Measurements from ENCODE around the gene GRWD1.
A peak's percentile ranks its signal among the peaks of the same experiment; 100 is the strongest.

Gene GRWD1

DNA sequence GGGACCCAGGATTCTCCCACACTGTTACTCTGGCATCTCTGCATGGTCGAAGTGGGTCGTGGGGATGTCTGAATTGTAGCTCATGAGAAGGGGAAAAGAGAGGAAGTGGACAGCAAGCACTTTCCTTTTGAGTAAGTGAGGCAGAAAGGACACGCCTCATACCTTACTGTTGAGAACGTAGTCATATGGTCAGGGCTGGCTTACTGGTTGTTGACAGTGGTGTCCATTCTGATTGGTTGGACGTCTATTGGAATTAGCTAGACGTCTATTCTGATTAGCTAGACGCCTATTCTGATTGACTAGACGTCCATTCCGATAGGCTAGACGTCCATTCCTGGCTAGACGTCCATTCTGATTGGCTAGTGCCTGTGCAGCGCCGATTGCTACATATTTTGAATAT lies 39.9 kb upstream of the GRWD1 start:
- H3K4me3 ChIP-seq (ENCODE audit: low read depth, low read length), result no peak overlapping the region
- TF ChIP-seq, protein P1, sequence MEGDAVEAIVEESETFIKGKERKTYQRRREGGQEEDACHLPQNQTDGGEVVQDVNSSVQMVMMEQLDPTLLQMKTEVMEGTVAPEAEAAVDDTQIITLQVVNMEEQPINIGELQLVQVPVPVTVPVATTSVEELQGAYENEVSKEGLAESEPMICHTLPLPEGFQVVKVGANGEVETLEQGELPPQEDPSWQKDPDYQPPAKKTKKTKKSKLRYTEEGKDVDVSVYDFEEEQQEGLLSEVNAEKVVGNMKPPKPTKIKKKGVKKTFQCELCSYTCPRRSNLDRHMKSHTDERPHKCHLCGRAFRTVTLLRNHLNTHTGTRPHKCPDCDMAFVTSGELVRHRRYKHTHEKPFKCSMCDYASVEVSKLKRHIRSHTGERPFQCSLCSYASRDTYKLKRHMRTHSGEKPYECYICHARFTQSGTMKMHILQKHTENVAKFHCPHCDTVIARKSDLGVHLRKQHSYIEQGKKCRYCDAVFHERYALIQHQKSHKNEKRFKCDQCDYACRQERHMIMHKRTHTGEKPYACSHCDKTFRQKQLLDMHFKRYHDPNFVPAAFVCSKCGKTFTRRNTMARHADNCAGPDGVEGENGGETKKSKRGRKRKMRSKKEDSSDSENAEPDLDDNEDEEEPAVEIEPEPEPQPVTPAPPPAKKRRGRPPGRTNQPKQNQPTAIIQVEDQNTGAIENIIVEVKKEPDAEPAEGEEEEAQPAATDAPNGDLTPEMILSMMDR (IDR thresholded peaks at IDR 0.05; ENCODE audit: low read depth, low read length), result no peak
- no peaks in the 10 kb centered on the region for H3K27me3 ChIP-seq
- peaks cover 5% of the 10 kb centered on the region for H3K4me1 ChIP-seq
- no peaks in the 10 kb centered on the region for H3K9me3 ChIP-seq
- H3K36me3 ChIP-seq, result no peaks in the 10 kb centered on the region
- no peak for DNase-seq

DNA sequence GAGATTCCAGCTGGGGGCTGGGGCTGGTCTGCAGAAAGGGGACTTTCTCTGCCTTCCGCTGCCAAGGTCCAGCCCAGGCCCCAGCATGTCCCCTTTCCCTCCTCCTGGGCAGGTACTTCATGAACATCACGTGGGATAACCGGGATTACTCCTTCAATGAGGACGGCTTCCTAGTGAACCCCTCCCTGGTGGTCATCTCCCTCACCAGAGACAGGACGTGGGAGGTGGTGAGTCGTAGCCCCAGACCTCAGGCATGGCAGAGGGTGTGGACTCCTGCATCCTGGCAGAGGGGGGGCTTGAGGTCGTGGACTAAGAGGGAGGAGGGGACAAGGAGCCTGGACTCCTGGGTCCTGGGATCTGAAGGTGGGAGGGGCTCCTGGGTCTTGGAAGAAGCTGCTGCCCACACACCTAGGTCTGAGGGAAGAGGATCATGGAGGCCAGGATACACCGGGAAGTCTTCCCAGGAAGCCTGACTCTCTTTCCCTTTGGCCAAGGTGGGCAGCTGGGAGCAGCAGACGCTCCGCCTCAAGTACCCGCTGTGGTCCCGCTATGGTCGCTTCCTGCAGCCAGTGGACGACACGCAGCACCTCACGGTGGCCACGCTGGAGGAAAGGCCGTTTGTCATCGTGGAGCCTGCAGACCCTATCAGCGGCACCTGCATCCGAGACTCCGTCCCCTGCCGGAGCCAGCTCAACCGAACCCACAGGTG lies 31.8 kb upstream of the GRWD1 start:
- no peaks in the 10 kb centered on the region for H3K4me1 ChIP-seq
- TF ChIP-seq, protein P1 (IDR thresholded peaks at IDR 0.05; ENCODE audit: low read depth, low read length), result no peak
- no peak for DNase-seq
- H3K36me3 ChIP-seq, result no peaks in the 10 kb centered on the region
- H3K9me3 ChIP-seq, result no peaks in the 10 kb centered on the region
- H3K27me3 ChIP-seq, result peaks cover 5% of the 10 kb centered on the region
- H3K4me3 ChIP-seq (ENCODE audit: low read depth, low read length), result peak overlapping the region; percentile 10

DNA sequence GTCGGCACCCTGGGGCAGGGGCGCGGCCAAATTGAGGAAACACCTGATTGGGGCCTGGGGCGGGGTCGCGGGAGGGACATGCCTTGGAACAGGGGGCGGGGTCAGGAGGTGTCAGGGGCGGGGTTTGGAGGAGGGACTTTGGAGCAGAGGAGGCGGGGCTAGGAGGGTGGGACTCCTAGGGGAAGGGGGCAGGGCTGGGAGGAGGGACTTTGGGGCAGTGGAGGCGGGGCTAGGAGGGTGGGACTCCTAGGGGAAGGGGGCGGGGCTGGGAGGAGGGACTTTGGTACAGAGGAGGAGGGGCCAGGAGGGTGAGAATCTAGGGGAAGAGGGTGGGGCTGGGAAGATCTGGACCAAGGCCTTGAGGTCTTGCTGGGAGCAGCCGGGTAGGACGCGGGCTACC lies 30.4 kb upstream of the GRWD1 start:
- Histone ChIP-seq H3K9me3 (no peaks in the 10 kb centered on the region), H3K27me3 (peaks cover 5% of the 10 kb centered on the region), H3K4me3 (ENCODE audit: low read depth, low read length) (no peak overlapping the region), H3K4me1 (no peaks in the 10 kb centered on the region), H3K36me3 (no peaks in the 10 kb centered on the region)
- peak; percentile 87 for DNase-seq
- TF ChIP-seq, protein P1 (IDR thresholded peaks at IDR 0.05; ENCODE audit: low read depth, low read length), result no peak

DNA sequence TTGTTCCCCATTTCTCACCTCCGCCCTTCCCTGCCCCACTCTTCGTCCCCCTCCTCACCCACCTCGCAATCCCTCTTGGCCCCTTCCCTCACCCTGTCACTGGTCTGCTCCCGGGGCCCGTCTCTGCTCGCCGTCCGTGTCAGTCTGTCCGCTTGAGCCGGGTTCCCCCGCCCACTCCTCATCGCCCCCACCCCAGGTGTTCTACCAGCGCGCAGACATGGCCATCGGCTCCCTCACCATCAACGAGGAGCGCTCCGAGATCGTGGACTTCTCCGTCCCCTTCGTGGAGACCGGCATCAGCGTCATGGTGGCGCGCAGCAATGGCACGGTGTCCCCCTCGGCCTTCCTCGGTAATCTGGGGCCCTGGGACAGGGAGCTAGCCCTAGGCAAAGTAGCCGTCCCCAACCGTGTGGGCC lies 30.0 kb upstream of the GRWD1 start:
- no peaks in the 10 kb centered on the region for H3K36me3 ChIP-seq
- TF ChIP-seq, protein P1 (IDR thresholded peaks at IDR 0.05; ENCODE audit: low read depth, low read length), result no peak
- no peak overlapping the region for H3K4me3 ChIP-seq (ENCODE audit: low read depth, low read length)
- peaks cover 5% of the 10 kb centered on the region for H3K27me3 ChIP-seq
- no peaks in the 10 kb centered on the region for H3K4me1 ChIP-seq
- no peaks in the 10 kb centered on the region for H3K9me3 ChIP-seq
- no peak for DNase-seq

DNA sequence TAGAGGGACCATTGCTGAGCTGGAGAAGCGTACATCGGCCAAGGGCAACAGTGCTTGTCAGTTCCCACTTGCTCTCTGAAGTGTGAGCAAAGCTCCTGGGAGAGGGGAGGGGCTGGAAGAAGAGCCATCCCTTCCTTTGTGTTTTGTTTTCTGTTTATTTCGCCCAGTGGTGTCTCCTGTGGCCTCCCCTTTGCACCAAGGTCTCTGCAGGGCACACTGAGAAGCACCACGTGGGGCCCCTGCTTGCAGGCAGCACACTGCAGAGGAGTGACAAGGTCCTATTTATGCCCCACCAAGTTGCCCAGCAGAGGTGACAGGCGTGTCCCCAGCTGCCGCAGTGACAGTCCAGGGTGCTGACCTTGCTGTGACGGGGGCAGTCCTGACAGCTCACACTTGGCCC lies 28.4 kb upstream of the GRWD1 start:
- Histone ChIP-seq H3K36me3 (no peaks in the 10 kb centered on the region), H3K27me3 (peaks cover 5% of the 10 kb centered on the region), H3K9me3 (no peaks in the 10 kb centered on the region), H3K4me1 (no peaks in the 10 kb centered on the region), H3K4me3 (ENCODE audit: low read depth, low read length) (no peak overlapping the region)
- DNase-seq, result no peak
- TF ChIP-seq, protein P1 (IDR thresholded peaks at IDR 0.05; ENCODE audit: low read depth, low read length), result no peak

DNA sequence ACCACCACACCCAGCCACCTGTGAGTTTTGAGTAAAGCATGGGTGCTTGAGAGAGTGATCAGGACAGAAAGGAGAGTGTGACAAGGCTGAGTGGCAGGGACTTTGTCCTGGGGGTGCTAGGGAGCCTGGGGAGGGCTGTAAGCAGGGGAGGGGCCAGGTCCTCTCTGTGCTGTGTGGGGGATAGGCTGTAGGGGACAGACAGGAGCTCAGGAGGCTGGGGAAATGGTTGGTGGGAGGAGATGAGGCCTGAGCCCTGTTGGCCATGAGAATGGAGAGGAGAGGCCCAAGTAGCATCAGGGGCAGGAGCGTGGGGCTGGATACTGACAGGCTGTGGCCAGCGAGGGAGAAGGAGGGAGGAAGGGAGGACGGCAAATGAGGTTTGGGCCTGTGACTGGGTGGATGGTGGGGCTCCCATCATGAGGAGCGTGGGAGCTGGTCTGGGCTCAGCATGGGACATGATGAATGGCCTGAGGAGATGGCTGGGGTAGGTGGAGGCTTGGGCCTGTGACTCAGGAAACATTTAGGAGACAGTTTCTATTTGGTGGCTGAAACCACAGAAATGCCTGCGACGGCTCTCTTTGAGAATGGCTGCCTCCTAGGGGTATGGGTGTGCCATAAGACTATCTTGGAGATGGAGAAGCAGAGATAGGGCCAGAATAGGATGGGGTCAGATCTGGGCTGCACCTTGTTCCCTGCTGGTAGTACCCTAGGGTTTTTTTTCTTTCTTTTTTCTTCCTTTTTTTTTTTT lies 27.3 kb upstream of the GRWD1 start:
- Histone ChIP-seq H3K4me3 (ENCODE audit: low read depth, low read length) (no peak overlapping the region), H3K36me3 (no peaks in the 10 kb centered on the region), H3K4me1 (no peaks in the 10 kb centered on the region), H3K9me3 (no peaks in the 10 kb centered on the region), H3K27me3 (peaks cover 5% of the 10 kb centered on the region)
- TF ChIP-seq, protein P1 (IDR thresholded peaks at IDR 0.05; ENCODE audit: low read depth, low read length), result no peak
- no peak for DNase-seq

All from BE2C (cell line).